ENCODE data around the gene DUS4L.

DNA sequence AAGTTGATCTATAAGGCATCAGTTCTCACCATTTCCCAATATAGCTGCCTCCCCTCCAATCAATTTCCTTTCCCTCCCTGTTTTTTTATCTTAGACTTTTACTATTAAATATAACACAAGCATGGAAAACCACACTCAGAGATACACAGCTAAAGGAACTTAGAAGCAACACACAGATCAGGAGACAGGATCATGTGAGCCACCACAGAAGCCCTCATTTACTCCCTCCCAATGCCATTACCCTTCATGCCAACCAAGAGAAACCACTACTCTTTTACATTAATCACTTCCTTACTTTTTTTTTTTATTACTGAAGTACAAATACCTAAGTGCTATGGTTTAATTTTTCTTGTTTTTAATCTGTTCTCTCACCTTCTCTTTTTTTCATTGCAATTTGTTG, 33.0 kb upstream of the DUS4L start:
- no peak for TF ChIP-seq POLR2A (IDR thresholded peaks at IDR 0.05; ENCODE audit: low read depth, low read length)
- TF ChIP-seq POLR2AphosphoS5 (IDR thresholded peaks at IDR 0.05; ENCODE audit: low read depth, low read length), result no peak
- TF ChIP-seq PAX5 (IDR thresholded peaks at IDR 0.05; ENCODE audit: insufficient read depth, low read length, severe bottlenecking), result no peak
- TF ChIP-seq SPI1 (IDR thresholded peaks at IDR 0.05; ENCODE audit: low read depth, low read length), result no peak
- TF ChIP-seq TAF1 (IDR thresholded peaks at IDR 0.05; ENCODE audit: low read depth, low read length), result no peak

Data from GM12891 (cell line).